ENCODE measurements around the gene KCTD17.

KCTD17 gene

DNA sequence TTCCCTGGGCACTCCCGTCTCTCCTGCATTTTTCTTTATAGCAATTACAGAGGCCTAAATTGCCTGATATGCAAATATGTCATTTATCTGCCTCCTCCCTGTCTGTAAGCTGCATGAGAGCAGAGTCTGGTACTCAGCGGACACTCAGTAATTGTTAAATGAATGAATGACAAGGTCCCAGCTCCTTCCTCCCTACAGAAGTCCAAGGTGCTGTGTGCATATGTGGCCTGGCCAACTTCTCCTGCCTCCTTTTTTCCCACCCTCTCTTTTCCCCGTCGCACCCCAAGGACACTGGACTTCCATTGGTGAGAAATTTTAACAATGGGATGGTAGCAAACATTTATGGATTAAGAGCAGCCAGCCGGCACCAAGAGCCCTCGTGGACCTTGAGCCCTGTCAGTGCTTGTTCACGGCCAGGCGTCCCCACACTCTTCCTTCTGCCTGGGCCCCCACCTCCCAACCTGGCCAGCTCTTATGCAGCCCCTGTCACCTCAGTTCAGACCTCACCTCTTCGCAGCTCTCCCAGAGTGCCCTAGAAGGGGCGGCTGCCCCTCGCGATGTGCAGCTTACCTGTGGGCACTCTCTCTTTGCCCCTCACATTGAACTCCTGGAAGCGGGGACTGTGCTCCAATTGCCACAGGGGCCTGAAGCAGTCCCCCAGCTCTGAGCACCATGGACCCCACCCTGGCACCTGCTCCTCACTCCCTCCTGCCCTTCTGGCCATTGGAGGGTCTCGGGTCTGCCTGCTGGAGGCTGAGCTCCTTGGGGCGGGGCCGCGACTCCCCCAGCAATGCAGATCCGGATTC lies 56.5 kb downstream of the KCTD17 start:
- DNase-seq: no peak

DNA sequence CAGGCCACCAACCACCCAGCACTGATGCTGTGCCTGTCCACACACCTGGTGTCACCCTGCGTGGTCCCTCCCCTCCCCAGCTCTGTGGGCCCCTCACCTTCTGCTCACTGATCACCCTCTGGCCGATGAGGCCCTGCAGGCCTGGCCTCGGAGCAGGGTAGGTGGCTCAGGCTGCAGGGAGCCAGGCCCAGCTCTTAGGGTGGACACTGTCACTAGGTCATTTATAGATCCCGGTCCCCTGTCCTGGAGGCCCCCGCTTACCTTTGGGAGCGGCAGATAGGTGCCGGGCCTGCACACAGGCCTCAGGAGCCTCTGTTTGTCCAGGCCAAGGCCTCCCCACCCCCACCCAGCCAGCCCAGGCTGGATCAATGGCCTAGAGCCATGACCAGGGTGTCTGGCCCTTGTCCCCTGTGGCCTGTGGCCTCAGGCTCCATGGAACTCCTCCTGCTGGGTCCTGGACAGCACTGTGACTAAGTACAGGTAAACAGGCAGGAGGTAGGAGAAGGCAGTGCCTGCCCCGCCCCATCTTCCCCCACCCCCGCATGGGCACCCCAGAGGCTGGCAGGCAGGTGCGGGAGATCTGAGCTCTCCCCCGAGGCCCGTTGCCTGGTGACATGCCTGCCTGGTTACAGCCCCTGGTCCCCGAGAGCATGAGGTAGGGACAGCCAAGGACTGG lies 57.8 kb downstream of the KCTD17 start, which contains the start of gene TMPRSS6:
Gene TMPRSS6 (minus strand): TSS at position 472 of the 676 bp plus-strand sequence. CDS start 6,296 bp downstream, outside the sequence.
- DNase-seq: peak; percentile 4

DNA sequence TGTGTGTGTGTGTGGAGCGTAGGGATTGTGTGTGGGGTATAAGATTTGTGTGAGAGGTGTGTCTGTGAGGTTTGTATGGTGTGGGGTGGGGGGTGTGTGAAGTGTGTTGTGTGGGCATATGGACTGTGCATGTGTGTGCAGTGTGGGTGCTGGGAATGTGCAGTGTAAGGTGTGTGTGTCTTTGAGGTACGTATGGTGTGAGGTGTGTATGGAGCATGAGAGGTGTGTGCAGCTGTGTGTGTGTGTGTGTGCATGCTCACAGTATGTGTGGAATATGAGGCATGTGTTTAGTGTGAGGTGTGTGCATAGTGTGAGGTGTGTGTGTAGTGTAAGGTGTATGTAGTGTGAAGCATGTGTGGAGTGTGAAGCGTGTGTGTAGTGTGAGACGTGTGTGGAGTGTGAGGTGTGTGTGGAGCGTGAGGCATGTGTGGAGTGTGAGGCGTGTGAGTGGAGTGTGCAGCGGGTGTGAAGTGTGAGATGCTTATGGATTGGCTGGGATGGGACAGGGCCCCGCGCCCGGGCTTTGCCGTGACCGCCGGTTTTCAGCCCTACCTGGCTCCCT lies 59.7 kb downstream of the KCTD17 start:
- no peak for DNase-seq

DNA sequence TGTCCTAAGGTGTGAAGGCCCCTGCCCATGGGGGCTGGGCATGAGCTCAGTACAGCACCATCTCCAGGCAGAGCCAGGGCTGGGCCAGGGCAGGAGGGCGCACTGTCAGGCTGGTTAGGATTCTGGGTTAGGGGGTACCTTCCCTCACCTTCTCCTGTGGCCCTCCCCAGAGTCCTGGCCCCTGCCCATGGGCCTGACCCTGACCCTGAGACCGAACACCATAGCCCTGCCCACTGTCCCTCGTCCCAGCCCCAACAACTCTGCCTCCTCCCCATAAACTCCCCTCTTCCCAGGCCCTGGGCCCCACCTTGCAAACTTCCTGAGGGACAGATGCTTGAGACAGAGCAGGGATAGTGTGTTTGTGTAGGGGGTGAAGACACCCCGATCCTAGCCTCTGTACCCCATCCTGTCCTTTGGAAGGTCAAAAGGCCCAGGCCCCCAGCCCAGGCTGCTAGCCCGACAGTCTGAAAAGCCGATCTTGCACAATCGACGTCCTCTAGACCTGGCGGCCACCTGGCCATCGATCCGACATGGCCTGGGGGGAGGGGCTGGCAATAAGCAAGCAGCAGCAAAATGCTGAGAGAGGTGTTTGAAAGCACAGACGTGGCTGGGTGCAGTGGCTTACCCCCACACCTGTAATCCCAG lies 60.7 kb downstream of the KCTD17 start:
- no peak for DNase-seq
